ENCODE measurements around the gene D2HGDH.
"Not testable (repeated sequence)": the region's sequence is repeated elsewhere in the genome, so short reads cannot be mapped to it uniquely, and the experiment has no call there.

The D2HGDH gene

DNA sequence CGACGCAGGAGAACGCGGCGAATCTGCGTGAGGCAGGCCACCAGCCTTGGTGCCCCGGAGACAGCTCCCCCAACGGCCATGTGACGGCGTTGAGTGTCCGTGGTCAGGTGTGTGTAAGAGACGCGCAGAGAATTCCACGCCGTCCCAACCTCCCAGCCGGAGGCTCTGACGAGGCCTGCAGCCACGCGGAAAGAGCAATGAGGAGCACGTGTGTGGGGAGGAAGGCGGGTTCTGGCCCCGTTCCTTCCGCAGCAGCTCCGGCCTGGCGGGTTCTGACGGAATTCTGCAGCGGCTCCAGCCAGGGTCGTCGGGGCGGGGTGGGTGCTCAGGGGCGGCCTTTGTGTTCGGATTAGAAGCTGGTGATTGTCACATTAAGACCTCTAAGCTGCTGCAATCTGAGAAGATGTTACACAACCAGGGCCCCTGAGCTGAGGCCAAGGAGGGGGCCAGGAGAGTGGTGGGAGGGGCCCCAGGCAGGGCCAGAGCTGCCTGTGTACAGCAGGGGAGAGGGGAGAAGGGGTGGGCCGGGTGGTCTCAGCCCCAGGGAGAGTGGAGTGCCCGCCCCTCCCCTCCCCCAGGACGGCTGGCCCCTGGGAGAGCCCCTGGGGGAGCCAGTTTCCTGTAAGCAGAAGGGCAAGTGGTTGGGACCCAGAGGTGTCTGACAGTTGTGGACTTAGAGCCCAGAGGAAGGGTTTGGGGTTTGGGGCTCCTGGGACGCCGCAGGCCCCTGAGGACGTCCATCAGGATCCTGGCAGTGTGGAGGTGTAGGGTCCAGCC lies 37.0 kb downstream of the D2HGDH start:
- DNase-seq = no peak

DNA sequence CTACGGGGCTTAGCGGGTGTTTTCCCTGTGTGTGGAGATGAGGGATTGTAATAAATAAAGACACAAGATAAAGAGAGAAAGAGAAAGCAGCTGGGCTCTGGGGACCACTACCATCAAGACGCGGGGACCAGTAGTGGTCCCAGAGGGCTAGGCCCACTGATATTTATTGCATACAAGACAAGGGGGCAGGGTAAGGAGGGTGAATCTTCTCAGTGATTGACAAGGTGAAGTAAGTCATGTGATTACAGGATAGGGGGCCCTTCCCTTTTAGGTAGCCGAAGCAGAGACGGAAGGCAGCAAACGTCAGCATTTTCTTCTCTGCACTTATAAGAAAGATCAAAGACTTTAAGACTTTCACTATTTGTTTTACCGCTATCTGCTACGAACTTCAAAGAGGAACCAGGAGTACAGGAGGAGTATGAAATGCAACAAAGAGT lies 37.7 kb downstream of the D2HGDH start:
- DNase-seq = no peak

DNA sequence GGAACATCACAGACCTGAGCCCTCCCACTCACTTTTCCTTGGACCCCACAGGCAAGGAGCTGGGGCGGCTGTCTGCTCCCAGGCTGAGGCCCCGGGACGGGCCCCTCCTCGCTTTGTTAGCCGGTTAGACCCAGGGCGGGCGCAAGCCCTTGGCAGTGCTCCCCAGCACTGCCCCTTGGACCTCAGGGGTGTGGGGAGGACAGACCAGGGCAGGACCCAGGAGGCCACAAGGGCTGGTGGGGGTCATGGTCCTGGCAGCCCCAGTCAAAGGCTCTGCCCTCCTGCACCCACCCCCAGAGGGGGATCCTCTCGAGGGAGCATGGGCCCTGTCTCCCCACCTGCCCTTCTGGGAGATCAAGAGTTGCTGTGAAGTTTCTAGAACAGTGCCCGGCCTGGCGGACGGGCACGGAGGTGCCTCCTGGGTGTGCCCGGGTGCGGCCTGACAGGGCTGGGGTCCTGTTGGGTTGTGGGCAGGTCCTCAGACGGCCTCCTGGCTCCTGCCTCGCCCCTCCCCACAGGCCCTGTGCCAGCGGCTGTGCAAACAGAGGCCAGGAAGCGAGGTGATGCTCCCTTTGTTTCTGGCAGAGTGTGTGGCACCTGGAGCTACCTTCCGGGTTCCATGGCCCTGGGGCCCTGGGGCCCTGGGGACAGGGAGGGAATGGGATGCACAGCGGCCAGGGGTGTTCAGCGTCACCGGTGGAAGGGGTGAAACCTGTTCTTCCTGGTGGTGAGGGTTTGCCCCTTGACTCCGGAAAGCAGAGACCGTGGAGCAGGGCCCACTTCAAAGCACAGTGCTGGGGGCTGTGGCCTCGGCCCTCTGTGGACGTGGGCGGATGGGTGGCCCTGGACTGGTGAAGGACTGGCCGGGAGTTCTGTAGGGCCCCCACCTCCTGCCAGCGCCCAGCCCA lies 39.3 kb downstream of the D2HGDH start:
- DNase-seq = no peak

DNA sequence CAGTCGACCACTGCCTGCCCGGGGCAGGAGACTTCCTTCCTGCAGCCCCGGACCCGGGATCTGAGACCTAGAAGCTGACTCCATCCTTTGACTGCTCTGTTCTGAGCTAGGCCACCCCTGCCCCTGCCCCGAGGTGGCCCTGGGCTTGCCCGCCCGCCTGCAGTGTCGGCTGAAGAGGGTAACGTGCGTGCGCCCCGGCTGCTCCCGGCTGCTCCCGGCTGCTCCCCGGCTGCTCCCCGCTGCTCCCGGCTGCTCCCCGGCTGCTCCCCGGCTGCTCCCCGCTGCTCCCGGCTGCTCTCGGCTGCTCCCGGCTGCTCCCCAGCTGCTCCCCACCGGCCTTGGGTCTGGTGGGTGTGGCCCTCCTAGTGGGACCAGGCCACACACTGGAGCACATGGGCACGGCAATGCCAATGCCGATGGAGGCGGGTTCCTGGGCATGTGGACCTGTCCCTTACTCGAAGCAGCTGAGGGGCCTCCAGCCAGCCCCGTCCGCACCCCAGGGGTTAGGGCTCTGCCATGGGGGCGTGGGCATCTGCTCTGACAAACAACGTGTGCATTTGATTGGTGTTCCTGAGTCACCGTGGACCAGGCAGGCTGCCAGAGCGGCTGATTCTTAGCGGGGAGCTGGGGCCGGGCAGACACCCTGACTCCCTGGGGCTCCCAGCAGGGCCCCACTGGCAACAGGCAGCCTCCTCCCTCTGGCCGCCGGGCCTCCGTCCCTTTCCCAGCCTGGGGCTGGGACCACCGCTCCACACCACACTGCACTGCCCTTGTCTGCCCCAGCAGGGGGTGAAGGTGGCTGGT lies 40.2 kb downstream of the D2HGDH start:
- no peak for DNase-seq

DNA sequence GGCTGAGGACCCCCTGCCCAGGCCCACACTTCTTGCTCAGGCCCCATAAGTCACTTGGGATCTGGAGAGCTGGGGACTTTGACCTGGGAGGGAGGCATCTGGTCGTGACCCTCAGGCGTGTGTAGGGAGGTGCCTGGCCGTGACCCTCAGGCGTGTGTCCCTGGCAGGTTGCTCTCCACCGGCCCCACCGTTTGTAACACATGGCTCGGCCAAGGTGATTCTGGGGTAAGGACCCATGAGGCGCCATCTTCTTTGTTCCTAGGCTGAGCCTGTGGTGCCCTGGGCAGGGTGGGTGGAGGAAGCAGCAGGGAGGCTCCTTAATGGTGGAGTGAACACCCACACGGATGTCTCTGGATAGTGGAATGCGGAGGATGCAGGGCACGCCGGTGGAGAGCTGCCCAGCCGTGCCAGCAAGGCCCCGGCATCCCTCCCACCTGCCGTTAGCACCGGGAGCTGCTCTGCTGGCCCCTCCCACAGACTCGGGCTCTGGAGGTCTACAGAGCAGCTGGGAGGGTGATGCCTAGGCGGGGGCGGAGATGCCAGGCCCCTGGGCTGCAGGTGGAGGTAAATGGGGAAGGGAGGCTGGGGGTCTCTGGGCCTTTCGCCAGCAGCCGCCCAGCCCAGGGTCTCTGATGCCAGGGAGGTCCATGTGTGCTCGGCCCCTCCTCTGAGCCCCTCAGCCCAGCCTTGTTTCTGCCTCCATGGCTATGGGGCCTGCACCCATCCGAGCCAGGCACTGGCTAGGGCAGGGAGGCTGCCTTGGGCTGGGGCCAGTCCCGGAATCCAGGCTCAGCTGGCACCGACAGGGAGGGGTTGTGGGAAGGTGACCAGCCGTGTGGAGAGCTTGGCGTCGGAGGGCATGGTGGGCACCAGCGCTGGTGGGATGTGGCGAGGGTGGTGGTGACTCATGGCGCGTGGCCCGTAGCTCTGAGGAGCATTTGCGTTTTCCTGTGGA lies 41.1 kb downstream of the D2HGDH start:
- DNase-seq = no peak

DNA sequence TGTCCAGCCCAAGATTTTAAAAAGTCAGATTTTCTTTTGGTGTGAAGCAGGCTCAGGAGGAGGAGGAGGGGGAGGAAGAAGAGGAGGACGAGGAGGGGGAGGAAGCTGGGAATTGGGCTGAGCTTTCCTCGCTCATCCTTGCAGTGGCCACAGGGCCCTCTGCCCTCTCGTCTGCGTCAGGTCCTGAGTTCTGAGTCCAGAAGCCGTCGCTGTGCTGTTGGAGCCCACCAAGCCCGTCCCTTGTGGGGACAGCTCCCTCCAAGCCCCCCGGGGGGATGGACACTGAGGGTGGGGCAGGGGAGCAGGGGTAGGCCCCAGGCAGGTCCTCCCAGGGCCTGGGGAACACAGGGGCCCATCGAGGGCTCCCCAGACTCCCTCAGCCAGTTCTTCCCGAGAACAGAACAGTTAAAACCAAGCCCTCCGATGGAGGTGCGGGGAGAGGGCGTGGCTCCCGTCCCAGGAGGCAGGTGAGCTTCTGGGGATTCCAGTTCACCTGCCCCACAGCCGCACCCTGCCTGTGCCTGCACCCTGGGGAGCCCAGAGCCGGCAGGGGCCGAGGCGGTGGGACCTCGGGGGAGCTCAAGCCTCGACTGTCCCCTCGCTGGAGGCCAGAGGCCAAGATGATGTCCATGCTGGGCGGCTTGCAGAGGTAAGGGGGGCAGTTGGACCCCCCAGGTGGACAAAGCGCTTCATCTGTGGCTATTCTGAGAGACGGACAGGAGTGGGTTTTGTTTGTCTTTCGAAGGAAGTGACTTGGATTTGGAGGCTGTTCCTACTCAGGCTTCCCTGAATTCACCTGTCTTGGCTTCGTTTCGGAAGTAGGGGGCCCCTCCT lies 42.1 kb downstream of the D2HGDH start, which contains the start of gene GAL3ST2:
GAL3ST2 (plus strand) TSS at position 487 of the 834 bp plus-strand sequence; CDS start at position 621, 134 bp downstream.
- DNase-seq = no peak

DNA sequence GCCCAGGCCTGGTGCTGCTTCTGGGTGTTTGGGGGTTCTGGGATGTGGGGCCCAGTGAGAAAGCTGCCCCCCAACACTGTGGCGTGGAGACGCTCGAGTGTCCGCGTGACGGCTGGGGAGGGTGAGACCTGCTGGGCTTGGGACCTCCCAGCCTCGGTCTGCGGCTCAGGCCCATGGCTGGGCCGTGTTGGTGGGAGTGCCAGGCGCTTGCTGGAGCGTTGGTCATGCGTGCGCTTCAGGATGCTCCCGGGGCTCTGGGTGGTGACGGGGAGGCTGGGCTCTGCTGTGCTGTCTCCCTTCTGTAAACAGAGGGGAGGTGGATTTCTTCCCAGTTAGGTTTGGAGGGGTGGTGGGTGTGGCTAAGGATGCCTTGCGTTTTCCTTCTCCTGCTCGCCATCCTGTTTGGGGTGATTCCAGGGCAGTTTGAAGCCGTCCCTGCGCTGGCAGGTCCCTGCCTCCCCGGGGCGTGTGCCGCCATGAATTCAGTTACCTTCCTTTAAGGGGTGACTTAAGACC lies 42.8 kb downstream of the D2HGDH start:
- DNase-seq = no peak

DNA sequence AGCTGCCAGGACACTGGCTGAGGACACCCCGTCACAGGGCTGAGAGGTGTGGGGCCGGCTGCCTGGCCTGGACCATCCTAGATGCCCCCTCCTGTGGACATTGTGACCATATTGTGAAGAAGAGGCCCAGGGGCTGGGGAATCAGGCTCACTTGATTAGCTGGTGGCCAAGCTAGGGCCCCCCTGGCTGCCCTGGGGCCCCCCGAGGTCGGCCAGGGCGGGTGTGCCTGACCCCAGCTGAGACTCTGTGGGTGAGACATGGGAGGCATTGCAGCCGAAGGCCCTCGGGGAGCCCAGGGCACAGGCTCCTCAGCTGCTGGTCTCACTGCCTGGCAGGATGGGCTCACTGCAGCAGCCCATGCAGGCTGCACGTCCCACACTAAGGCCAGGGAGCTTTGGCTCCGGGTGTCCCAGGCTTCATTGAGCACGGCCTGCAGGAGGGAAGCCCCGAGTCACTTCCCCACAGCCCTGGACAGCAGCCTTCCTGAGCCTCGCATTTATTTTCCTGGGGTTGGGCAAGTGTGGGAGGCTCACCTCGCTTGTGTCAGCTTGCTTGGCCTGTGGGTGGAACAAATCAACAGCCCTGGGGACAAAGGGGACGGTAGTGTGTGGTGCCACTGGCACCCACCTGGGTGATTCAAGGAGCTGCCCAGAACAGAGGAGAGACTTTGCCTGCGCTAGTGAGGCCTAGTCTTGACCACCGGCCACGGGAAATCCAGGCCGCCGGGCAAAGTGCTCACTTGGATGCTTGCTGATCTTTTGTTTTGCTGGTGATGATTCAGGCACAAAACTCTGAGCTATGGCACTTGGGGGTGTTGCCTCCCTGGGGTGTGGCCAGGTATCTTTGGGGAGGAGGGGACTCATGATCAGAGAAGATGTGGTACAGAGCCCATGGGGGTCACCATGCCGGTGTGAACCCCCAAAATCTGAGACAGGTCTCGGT lies 43.5 kb downstream of the D2HGDH start:
- DNase-seq = no peak

DNA sequence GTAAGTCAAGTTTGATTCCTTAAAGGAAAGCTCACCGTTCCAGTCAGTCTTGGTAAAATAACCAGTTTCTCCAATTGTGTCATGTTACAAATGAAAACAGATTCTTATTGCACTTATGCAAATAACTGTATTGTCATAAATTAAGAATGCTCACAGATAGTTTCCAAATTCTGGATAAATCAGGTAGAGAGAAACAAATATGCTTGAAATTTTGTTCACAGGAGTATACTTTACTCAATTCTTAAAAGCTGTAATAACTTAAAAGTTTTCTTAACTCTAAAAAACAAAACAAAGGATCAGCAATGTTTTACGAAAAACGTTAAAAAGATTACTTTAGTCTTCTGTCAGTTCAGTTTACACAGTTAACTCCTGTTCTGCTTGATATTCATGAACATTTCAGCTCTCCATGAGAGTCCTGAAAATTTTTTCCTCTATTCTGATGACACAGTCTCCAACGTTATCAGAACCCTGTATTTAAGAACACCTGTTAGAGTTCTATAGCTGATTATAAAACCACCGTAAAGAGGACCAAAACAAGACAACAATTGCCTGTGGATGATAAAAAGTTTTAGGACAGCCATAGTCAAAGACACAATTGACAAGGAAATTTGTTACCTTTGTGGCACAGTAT lies 46.6 kb downstream of the D2HGDH start:
- DNase-seq = no peak

DNA sequence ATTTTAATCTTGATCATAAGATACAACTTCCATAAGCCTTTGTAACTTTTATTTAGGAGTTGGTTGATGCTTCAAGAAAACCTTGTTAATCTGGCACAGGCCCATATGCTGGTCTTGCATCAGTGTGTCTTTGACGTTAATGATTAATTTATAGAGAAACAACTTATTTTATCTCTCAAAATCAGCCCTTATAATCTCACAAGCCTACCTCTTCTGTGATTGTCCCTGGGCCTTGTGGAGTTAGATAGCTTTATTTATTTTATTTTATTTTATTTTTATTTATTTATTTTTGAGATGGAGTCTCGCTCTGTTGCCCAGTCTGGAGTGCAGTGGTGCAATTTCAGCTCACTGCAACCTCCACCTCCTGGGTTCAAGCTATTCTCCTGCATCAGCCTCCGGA lies 47.6 kb downstream of the D2HGDH start:
- DNase-seq = not testable (repeated sequence)

DNA sequence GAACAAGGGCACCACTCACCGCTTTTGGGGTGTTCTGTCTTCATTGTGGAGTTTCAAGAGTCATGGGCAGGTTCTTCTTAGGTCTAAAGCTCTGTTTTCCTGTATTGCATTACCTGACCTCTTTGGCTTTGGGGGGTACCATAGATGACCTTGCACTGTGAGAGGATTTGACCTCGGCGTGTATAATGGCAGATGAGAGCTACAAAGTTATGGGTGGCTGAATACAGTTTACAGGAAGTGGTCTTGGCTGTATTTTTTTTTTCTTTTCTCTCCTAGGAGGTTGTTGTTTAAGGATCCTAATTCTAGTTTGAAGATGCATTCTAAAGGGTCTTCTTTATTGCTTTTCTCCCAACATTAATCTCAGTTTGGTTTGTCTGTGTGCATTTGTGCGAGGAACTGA lies 53.7 kb downstream of the D2HGDH start:
- no peak for DNase-seq

DNA sequence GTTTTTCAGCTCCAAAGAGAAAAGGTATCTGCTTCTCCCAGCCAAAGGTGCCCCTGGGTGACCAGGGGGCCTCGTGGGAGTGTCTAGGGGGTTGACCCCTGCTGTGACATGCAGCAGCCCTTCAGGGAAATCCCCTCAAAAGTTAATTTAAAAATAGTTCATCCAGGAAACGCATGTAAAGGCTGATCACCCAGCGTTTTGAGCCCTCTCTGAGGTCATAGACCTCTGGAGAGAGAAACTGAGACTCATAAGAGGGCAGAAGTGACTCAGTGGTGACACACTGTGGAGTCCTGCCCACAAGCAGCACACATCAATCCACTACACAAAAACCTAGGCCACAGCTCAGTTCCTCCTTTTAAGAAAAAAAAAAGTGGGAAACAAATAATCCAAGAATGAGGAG lies 54.1 kb downstream of the D2HGDH start:
- DNase-seq = peak in 1 of 2 experiments; percentile 23

DNA sequence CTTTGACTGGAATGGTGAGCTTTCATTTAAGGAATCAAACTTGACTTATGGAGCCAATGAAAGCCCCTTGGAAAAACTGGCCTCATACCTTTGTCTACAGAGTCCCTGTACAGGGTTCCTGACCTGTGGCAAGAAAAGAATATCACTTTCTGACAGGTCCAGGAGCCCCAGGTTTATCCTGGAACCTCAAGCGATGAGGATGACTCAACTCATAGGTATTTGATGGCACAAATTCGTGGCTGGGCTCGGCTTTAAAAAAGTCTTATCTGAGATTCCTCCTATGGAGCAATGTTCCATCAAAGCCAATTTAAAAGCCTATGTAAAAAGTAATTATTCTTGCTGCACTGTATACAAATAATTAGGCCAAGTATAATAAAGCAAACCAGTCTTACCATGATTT lies 57.0 kb downstream of the D2HGDH start:
- not testable (repeated sequence) for DNase-seq

DNA sequence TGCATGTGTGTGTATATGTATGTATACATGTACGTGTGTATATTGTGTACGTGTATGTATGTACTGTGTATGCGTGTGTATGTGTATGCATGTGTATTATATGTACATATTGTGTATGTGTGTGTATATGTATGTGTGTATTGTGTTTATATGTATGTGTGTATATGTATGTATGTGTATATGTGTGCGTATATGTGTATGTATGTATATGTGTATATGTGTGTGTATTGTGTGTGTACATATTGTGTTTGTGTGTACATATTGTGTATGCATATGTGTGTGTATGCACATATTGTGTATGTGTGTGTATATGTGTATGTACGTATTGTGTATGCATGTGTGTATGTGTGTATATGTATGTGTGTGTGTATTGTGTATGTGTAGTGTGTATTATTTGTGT lies 59.0 kb downstream of the D2HGDH start:
- DNase-seq = no peak

DNA sequence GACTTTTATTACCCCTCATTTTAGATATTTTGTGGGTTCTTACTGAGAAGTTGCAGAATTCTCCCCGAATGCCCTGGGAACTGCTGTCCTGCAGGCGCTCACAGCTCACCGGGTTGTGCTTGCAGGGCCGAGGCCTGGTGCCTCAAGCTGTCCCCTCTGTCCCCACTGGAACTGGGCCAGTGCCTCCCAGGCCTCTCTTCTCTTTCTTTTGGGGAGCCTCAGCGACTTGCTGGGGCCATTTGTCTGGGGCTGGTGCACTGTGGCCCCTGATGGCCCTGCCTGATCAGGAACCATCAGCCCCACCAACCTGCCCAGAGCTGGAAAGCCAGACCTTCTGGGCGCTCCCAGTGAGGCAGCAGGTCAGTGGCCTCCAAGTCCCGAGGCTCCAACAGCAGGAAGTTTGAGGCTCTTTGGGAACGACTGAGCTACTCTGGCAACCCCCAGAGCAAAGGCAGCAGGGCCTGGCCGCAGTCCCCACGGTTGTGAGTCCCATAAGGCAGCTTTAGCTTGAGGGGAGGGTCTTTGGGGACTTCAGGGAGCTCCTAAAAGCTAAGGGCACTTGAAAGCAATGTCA lies 59.9 kb downstream of the D2HGDH start:
- no peak for DNase-seq

DNA sequence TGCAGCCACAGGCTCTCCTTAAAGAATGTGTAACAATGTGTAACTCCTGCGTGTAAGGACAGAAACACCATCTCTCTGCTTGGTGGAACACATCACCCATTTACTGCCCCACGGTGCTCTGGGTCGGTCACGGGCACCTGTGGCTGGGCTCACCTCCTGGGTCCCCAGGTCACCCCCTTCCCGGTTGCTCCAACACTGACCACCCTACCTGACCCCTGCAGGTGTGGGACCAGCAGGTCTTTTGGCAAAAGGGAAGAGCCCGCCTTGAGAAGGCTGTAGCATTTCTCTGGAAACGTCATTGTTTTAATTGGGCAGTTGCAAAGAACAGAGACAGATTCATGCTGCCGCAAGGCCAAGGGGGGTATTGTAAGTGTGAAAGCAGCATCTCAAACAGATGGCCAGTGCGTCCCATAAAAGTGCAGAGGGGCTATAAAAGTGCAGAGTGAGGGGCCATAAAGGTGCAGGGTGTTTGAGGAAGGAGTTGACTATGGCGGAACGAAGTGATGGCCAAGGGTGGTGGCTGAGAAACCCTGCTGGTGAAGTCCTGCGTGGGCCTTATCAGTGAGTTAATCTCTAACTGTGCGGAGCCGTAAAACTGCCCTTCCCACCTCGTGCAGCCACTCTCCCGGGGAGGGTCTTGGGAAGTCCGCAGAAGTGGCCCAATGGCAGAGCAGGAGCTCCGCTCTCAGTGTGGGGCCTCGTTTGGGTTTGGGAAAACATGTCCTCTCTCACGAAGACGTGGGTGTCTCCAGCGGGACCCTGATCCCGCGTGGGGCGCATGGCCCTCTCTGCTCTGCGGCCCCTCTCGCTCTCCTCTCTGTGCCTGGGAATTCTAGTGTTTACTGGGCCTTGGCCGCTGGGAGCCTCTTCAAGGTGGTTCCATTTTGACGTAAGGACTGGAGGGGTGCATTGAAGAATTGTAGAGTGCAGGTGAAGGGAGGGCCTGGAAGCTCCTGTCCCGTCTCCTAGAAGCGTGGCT lies 60.9 kb downstream of the D2HGDH start:
- no peak for DNase-seq

DNA sequence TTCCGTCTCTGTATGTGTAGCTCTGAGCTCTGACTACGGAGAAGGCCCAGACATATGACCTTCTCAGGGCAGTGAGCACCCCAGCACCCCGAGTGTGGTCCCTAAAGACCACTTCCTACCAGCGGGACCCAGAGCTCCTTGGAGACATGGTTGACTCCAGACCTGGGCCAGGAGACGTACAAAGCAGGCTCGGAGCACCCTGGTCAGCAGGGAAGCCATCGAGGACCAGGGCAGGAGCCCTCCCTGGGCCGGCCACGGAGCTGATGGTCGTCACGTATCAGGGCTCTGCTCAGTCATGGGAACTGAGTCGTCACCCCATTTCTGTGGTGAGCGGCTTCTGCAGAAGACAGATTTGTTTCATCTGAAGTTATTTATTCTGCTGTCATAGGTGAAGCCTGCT lies 61.8 kb downstream of the D2HGDH start:
- no peak for DNase-seq

All from activated CD4-positive, alpha-beta T cell treated with anti-CD3 and anti-CD28 coated beads, Interleukin-2, amount 50 U/mL, for 4 hours (primary cell).